GM12874 (cell line): ENCODE results near the gene BST1.

Experiments used
- TF ChIP-seq, protein P1 (sequence below): IDR thresholded peaks from 2 replicates; pipeline ENCODE4 v1.5.1; 2011; ENCODE audit warnings: low read depth, mild to moderate bottlenecking, control low read depth, low read length, moderate library complexity; ENCODE audit not compliant: insufficient read depth

Gene BST1

DNA sequence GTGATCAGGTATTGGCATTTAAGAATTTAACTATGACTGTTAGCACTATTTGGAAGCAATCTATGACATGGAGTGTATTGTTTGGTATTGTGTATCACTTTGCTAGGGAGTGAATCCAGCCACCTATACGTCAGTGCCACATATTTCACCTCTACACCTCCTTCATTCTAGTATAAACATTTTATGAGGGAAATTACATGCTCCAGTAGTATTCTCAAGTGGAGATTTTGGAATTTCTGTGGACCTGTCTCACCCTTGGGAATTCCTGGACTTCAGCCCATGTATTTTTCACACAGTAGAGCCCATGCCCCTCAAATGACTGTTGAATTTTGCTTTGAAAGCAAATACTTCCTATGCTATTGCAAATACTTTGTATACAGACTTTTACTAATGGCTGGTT, 11.3 kb downstream of the BST1 start:
- TF ChIP-seq, protein P1, sequence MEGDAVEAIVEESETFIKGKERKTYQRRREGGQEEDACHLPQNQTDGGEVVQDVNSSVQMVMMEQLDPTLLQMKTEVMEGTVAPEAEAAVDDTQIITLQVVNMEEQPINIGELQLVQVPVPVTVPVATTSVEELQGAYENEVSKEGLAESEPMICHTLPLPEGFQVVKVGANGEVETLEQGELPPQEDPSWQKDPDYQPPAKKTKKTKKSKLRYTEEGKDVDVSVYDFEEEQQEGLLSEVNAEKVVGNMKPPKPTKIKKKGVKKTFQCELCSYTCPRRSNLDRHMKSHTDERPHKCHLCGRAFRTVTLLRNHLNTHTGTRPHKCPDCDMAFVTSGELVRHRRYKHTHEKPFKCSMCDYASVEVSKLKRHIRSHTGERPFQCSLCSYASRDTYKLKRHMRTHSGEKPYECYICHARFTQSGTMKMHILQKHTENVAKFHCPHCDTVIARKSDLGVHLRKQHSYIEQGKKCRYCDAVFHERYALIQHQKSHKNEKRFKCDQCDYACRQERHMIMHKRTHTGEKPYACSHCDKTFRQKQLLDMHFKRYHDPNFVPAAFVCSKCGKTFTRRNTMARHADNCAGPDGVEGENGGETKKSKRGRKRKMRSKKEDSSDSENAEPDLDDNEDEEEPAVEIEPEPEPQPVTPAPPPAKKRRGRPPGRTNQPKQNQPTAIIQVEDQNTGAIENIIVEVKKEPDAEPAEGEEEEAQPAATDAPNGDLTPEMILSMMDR, result no peak

DNA sequence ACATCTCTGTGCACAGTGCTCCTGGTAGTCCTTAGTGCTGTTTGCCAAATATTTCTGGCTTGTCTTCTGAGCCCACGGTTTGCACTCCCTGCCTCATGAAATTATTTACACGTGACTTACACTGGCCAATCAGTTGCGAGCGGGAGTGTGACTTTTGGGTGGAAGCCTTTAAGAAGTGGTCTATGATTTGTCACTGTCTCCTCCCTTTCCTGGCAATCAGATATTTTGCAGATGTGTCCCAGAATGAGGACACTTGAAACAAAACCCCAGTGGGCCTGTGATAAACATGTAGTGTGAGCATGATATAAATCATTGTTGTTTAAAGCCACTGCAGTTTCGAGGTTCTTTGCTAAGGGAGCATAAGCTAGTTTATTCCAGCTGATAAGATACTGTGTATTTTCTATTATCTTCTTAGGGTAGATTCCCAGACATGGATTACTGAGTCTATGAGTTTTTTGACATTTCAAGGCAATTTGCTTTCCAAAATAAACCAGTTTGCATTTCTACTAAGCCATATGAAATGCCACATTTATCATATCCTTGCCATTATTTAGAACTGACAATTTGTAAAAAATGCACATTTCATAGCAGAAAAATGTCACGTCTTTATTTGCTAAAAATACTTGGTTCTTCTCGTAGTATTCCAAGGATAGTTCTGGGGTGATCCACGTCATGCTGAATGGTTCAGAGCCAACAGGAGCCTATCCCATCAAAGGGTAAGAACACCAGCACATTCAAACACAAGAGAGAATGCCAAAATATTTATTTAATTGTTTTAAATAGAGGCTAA, 12.0 kb downstream of the BST1 start:
- TF ChIP-seq, protein P1, result no peak

DNA sequence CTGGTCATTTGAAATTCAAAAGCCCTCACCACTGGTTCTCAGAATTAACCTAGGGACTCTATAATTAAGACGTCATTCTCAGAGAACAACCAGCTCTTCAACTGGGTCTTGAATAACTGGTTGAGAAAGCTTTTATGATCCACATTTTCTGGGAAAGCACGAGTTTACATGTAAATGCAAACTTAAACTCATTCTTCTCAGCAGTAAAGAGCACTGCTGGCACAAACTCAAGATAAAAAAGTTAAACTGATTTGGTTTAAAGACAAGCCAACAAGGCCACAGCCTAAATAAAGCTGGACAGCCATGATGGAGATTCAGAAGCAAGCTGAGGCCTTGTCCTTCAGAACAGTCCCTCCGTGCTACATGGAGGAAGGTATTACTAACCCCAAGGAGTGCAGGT, 13.2 kb downstream of the BST1 start:
- TF ChIP-seq, protein P1, result no peak

DNA sequence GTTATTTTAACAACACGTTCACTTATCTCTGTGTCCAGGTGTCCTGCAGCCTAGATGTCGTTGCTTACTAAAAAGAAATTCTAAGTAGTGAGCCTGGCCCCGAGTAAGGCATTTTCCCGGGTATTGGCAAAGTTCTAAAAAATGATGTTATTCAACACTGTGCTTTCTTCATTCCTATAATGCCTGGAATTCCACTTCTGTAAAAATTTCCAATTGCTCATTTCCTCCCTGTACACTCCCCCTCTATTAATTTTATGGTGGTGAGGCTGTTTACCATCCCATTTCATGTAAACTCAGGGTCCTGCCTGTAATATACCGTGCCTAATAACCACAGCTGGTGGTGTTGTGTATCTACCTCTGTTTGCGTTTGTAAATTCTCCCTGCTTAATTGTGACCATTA, 14.2 kb downstream of the BST1 start:
- TF ChIP-seq, protein P1, result no peak

DNA sequence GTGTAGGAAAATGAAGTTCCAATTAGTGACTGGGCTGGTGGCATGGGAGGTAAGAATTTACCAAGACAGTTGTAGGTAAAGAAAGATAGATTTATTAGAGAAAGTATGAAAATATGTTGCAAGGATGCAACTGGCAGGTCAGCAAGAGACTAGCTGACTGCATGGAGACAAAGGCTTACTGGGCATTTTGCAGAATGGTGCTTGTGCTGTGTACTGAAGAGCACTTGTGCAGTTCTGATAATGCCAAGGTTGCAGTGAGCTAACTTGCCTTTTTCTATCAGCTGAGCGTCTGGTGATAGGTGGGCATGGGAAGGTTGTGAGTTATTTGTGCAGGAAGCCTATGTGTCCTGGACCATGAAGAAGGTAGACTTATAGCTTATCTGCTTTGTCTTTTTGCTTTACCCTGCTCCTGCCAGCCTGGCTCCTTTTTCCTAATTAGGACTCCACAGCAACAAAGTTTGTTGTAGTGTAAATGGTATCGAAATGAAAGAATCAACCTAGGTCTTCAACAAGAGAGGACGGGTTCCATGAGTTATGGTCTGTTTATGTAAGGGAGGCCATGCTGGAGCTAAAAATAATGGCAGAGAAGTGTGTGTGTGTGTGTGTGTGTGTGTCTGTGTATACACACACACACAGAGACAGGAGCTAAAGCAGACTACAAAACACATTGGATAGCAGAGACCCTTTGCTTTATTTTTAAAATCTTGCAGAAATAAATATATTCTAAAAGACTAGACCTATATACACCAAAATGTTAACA, 15.0 kb downstream of the BST1 start:
- TF ChIP-seq, protein P1, result no peak

DNA sequence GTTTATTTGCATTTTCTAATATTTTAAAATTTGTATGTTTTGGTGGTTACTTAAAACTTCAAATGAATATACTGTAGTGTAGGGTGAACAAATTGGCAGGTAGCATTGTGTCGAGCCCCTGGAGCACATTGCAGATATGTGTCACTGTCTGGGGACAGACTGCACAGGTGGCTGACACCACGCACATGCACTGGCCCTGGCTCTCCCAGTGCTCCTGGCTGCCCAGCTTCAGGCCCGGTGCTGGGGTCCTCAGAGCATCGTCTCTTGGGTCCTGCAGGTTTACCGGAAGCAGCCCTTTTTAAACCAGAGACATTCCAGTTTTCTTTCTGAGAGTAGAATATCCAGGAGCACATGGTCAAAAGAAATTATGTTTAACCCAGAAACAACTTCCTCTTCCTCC, 15.6 kb downstream of the BST1 start:
- TF ChIP-seq, protein P1, result no peak

DNA sequence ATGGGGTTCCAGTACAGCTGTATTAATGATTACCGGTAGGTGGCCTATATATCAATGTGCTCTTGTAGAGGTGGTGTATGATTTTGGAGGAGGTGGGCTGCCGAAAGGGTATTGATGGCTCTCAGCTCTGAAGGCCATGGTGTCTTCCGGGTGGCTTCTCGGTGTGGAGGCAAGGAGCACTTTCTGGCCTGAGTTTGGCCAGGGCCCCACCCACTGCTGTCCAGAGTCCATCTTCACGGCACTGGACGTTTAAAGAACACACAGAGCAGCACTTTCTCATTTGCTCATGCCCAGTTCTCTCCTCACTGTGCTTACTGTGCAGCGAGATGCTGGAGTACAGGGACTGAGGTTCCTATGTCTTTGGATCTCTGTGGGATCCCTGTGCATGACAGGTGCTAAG, 16.1 kb downstream of the BST1 start:
- TF ChIP-seq, protein P1, result no peak
